ENCODE data around the gene FLT3LG. TPM values are rescaled to one million over a fixed set of nuclear protein-coding genes. Genes with fewer than 3 reads are reported as not detected.

FLT3LG gene
- total and polyA plus RNA-seq, 2 of the 8 experiments (the other 6 are each of a cell fraction or from before 2014, with no cell fraction given), result 1.6 to 3.2 TPM

DNA sequence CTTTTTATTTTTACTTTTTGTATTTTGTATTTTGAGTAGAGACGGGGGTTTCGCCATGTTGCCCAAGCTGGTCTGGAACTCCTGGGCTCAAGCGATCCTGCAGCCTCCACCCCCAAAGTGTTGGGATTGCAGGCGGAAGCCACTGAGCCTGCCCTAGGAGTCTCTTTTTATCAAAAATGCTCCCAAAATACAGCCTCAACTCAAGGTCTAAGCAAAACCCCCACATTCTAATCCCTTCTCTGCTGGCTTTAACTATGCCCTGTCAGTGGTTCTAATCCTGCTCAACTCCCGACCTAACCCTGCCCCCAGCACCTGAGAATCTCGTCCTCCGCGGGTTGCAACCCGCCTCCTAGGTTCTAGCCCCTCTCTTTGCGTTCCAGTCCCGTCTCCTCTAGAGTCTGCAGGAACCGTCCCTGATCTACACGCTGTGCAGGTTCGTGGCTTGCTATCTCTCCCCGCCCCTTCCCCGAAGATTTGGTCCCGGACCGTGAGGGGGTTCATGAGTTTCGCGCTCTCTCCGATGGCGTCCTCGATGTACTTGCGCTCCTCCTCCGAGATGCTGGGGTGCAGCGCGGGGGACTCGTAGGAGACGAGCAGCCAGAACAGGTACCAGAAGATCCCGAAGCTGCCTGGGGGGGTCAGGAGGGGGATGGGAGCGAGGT, 40.6 kb upstream of the FLT3LG start (continued):
- TF ChIP-seq, protein P1, sequence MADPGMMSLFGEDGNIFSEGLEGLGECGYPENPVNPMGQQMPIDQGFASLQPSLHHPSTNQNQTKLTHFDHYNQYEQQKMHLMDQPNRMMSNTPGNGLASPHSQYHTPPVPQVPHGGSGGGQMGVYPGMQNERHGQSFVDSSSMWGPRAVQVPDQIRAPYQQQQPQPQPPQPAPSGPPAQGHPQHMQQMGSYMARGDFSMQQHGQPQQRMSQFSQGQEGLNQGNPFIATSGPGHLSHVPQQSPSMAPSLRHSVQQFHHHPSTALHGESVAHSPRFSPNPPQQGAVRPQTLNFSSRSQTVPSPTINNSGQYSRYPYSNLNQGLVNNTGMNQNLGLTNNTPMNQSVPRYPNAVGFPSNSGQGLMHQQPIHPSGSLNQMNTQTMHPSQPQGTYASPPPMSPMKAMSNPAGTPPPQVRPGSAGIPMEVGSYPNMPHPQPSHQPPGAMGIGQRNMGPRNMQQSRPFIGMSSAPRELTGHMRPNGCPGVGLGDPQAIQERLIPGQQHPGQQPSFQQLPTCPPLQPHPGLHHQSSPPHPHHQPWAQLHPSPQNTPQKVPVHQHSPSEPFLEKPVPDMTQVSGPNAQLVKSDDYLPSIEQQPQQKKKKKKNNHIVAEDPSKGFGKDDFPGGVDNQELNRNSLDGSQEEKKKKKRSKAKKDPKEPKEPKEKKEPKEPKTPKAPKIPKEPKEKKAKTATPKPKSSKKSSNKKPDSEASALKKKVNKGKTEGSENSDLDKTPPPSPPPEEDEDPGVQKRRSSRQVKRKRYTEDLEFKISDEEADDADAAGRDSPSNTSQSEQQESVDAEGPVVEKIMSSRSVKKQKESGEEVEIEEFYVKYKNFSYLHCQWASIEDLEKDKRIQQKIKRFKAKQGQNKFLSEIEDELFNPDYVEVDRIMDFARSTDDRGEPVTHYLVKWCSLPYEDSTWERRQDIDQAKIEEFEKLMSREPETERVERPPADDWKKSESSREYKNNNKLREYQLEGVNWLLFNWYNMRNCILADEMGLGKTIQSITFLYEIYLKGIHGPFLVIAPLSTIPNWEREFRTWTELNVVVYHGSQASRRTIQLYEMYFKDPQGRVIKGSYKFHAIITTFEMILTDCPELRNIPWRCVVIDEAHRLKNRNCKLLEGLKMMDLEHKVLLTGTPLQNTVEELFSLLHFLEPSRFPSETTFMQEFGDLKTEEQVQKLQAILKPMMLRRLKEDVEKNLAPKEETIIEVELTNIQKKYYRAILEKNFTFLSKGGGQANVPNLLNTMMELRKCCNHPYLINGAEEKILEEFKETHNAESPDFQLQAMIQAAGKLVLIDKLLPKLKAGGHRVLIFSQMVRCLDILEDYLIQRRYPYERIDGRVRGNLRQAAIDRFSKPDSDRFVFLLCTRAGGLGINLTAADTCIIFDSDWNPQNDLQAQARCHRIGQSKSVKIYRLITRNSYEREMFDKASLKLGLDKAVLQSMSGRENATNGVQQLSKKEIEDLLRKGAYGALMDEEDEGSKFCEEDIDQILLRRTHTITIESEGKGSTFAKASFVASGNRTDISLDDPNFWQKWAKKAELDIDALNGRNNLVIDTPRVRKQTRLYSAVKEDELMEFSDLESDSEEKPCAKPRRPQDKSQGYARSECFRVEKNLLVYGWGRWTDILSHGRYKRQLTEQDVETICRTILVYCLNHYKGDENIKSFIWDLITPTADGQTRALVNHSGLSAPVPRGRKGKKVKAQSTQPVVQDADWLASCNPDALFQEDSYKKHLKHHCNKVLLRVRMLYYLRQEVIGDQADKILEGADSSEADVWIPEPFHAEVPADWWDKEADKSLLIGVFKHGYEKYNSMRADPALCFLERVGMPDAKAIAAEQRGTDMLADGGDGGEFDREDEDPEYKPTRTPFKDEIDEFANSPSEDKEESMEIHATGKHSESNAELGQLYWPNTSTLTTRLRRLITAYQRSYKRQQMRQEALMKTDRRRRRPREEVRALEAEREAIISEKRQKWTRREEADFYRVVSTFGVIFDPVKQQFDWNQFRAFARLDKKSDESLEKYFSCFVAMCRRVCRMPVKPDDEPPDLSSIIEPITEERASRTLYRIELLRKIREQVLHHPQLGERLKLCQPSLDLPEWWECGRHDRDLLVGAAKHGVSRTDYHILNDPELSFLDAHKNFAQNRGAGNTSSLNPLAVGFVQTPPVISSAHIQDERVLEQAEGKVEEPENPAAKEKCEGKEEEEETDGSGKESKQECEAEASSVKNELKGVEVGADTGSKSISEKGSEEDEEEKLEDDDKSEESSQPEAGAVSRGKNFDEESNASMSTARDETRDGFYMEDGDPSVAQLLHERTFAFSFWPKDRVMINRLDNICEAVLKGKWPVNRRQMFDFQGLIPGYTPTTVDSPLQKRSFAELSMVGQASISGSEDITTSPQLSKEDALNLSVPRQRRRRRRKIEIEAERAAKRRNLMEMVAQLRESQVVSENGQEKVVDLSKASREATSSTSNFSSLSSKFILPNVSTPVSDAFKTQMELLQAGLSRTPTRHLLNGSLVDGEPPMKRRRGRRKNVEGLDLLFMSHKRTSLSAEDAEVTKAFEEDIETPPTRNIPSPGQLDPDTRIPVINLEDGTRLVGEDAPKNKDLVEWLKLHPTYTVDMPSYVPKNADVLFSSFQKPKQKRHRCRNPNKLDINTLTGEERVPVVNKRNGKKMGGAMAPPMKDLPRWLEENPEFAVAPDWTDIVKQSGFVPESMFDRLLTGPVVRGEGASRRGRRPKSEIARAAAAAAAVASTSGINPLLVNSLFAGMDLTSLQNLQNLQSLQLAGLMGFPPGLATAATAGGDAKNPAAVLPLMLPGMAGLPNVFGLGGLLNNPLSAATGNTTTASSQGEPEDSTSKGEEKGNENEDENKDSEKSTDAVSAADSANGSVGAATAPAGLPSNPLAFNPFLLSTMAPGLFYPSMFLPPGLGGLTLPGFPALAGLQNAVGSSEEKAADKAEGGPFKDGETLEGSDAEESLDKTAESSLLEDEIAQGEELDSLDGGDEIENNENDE (IDR thresholded peaks at IDR 0.05; ENCODE audit: insufficient replicate concordance, low read length), result no peak
- no peak for TF ChIP-seq NRF1 (IDR thresholded peaks at IDR 0.05; ENCODE audit: low read depth, low read length)
- TF ChIP-seq KDM5A (IDR thresholded peaks at IDR 0.05; ENCODE audit: low read length), result no peak
- no peak for TF ChIP-seq POLR2AphosphoS5 (IDR thresholded peaks at IDR 0.05; ENCODE audit: low read depth, low read length)
- no peak for TF ChIP-seq RNF2 (IDR thresholded peaks at IDR 0.05; ENCODE audit: borderline replicate concordance, low read depth, low read length, missing control alignments, poor library complexity, severe bottlenecking)
- no peak for TF ChIP-seq CBX8 (IDR thresholded peaks at IDR 0.05; ENCODE audit: borderline replicate concordance, low read depth, low read length)
- no peak for TF ChIP-seq POU5F1 (IDR thresholded peaks at IDR 0.05; ENCODE audit: low read depth, low read length)
- TF ChIP-seq BCL11A (IDR thresholded peaks at IDR 0.05; ENCODE audit: low read depth in 2 of 2, low read length in 2 of 2), result no peak

Measured in H1 (cell line).